HG02852 (cell line): ENCODE data around the gene BLOC1S2.
"Not testable (repeated sequence)": the region's sequence is repeated elsewhere in the genome, so short reads cannot be mapped to it uniquely, and the experiment has no call there.

ENCODE experiments used
- ATAC-seq: cut with Tn5 transposase; IDR thresholded peaks from one replicate; pipeline ENCODE4 v1.9.1; 2021; ENCODE audit warnings: mild to moderate bottlenecking, moderate library complexity; ENCODE audit not compliant: unreplicated experiment

BLOC1S2 gene

GRCh38 chr10:100286051-100287033 lies at the start of gene BLOC1S2:
TSS of gene BLOC1S2 (minus strand) at chr10:100286680. CDS start at chr10:100286659, 21 bp downstream.
- ATAC-seq: peak; percentile 90

GRCh38 chr10:100334762-100335161 lies 48.3 kb upstream of the BLOC1S2 start:
- no peak for ATAC-seq

DNA sequence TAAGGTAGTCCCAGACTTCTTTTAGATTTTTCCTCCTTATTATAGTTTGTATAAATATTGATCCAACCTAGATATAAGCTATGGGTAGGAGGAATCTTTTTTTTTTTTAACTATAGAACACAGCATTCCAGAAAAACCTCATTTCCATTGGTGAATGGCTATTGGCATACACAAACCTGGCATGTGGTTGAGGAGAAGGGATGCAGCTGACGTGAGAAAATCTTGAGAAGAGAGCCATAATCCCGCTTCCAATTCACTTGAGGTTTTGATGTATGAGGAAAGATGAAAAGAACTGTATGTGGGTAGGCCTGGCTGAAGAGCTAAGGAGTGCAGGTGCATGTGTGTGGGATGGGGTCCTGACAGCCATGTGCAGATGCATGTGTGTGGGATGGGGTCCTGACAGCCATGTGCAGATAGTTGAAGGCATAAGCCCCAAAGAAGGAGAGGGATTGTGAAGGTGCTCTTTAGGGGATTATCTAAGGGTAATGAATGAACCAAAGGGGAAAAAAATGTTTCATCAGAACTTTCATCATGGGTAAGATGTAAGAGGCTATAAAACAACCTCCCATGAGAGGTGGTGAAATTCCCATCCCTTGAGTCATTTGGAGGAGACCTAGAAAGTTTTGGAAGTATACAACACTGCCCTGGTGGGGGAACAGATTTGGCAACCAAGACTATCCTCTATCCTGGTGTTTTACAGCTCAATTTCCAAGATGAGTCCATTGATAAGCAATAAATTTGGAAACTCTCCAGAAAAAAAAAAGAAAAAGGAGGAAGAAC lies 47.4 kb upstream of the BLOC1S2 start:
- ATAC-seq: no peak

DNA sequence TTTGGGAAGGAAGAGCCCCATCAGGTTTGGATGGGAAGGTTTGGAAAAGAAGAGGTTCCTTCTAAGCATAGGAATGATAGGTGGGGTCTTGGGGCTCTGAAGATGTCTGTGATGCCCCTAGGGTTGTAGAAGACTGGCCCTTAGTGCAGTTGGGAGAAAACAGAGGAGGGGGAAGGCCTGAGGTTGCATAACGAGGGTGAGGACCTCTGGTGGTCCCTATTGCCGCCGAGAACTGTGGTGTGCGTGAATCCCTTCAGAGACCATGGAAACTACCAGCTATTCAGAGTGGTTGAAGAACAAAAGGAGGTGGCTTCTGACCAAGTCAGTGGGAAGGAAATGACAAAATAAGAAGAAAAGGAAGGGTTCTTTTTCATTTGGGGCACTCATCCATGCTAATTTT lies 46.6 kb upstream of the BLOC1S2 start:
- ATAC-seq: no peak

DNA sequence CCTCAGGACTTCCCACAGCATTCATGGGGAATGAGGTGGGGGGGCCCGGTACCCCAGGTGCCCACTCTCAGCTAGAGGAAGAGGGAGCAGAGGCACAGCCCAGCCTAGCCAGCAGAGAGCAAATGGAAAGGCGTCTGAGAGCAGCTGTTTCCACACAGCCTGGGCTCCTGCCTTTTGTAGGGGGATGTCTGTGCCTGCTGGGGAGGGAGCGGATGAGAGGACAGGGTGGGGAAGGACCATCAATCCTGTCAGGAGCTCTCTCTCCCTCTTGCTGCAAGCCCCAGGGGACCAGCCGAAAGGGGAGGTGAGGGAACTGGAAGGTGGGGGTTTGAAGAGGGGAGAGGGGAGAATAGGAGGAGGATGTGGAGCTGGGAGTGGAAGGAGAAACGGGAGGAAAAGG lies 43.6 kb upstream of the BLOC1S2 start, which contains the start of gene PKD2L1:
TSS of gene PKD2L1 (minus strand) at position 150 of the 400 bp plus-strand sequence. CDS start at position 25, 125 bp downstream.
- no peak for ATAC-seq

DNA sequence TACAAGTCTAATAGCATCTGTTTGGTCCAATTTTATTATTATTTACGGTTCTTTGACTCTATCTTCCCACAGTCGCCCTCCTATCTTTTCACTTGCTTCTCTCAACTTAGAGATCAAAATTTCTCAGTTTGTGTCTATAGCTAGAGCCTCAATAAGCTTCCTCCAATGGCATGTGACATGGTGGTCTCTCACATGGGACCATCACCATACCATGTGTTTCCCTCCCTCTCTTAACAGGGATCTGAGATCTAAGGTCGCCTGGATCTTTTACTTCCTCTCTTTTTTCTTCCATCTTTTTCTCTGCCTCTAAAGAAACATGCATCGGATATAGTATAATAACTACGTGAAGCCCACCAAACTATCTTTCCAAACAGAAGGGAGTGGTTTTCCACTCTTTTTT lies 41.7 kb upstream of the BLOC1S2 start:
- no peak for ATAC-seq

GRCh38 chr10:100327718-100328009 lies 41.2 kb upstream of the BLOC1S2 start:
- ATAC-seq: no peak

- peak; percentile 99 for ATAC-seq
These were observed 40.7 kb upstream of the BLOC1S2 start for GRCh38 chr10:100327007-100327717.

DNA sequence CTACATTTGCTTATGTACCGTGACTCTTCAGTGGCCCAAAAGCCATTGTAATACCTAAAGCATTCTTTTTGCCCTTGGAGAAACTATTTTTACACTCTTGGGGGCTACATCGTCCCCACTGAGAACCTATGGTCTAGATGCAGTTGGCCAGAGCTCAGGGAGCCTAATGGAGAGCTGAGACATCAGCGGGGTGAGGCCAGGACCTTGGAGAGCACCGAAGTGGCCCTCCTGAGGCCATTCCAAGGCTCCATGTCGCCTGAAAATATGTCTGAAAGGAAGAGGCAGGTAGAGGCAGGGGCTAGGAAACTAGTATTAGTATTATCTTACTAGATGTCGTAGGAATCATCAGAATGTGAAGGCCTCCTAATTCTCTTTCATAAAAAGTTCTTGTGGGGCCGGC lies 38.7 kb upstream of the BLOC1S2 start:
- ATAC-seq: no peak

- ATAC-seq: no peak
These were observed 33.4 kb upstream of the BLOC1S2 start for GRCh38 chr10:100319707-100320402.

- no peak for ATAC-seq
These were observed 31.7 kb upstream of the BLOC1S2 start for GRCh38 chr10:100318207-100318606.

DNA sequence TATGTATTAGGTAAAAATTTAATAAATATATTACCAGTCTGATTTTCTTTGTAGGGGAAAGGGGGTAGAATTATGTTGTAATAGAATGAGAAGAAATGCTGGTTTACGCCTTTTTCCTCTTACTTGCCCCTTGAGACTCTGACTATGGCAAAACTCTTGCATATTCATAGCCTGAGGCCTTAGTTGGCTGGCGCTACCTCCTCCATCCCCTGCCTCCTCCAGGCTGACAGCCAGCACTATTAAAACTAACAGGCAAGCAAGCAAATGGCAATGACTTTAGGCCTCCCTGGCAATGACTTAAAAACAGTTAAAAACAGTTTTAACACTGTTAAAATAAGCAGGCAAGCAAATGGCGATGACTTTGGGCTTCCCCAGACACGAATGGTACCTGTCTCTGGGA lies 29.1 kb upstream of the BLOC1S2 start:
- no peak for ATAC-seq

GRCh38 chr10:100311298-100311697 lies 24.8 kb upstream of the BLOC1S2 start:
- no peak for ATAC-seq

- ATAC-seq: no peak
These were observed 21.2 kb upstream of the BLOC1S2 start for GRCh38 chr10:100307684-100308083.

GRCh38 chr10:100306861-100307260 lies 20.4 kb upstream of the BLOC1S2 start:
- ATAC-seq: no peak

- no peak for ATAC-seq
These were observed 17.9 kb upstream of the BLOC1S2 start for GRCh38 chr10:100304414-100304813.

DNA sequence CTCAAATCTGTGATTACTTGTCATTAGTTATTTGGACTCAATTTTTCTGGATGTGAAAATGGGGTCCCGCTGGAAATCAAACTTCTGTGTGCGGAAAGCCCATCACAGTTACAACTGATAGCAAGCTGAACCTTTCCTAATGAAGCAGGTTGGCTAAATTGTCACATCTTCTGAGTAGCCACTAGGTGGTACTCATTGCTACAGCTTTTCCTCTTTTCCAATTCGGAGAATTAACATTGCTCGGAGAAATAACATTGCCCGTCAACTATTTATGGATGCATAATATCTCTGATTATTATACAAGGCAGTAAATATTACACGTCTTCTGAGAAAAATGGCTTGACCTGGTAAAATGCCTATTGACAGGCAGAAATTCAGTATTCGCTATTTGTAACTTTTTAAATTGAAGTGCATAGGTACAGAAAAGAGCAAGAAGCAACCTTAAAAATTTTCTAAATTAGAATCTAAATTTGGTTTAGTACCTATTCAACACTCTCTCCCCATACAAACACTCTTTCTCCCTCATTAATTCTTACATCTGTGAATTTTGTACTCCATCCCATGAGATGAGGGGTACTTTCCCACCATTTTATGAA lies 17.3 kb upstream of the BLOC1S2 start:
- ATAC-seq: no peak

GRCh38 chr10:100301123-100301522 lies 14.6 kb upstream of the BLOC1S2 start:
- not testable (repeated sequence) for ATAC-seq

DNA sequence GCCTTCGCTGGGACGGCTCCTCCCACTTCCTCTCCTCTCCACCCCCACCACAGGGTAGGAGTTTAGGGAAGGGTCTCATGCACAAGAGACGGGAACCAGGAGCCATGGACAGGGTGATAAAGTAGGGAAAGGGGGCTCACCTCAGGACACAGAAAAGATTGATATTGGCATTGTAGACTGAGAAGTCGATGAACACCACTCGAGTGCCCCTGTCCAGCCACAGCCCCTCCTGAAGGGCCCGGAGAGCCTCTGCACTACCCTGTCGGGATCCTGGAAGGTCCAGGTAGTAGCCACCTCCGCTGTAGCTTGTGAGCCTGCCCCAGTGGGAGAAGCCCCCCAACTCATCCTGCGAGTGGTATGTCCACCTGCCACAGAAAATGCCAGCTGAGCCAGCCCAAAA lies 10.8 kb upstream of the BLOC1S2 start:
- no peak for ATAC-seq

GRCh38 chr10:100293066-100293465 lies 6.6 kb upstream of the BLOC1S2 start:
- ATAC-seq: no peak
